Measurements from ENCODE around the gene VKORC1L1. TPM values are rescaled to one million over a fixed set of nuclear protein-coding genes. Genes with fewer than 3 reads are reported as not detected.

VKORC1L1 gene
- total and polyA plus RNA-seq, 10 of the 15 experiments (the other 5 are each of a cell fraction or from before 2014, with no cell fraction given): 3.3 to 18.8 (median 12.5) TPM

DNA sequence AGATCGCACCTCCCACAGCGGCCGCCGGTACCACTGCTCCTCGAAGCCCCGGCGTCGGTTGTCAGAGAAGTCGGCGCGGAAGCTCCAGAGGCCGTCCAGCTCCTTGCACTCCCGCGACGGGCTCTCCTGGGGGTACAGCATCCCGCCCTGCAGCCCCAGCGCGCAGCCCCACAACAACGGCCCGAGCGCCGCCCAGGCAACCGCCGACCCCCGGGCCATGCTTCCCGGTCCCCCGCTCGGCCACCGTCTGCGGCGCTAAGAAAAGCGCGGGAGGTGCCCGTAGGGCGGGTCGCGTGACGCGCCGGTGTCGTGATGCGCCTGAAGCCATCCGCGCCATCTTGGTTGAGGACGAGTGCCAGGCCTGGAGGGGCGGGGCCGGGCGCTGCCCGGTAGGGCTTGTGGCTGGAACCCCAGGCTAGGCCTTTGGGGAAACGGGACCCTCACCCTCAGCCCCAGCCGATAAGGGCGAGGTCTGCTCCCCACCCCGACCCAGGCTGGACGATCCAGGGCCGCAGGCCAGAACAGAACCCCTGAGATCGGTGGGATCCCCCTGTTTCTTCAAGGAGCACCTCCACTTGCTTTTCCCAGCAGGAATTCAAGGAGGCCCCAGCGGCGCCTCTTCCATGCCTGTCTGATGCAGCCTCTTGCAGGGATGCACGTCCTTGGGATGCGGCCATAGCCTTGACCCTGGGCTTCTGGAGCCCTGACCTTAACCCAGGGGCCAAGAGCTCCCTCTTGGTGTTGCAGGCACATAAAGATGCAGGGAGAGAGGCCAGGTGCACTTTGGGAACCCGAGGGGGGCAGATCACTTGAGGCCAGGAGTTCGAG is 109.3 kb downstream of the VKORC1L1 start, which contains the start of gene GUSB (continued):
- TF ChIP-seq ATF7 (IDR thresholded peaks at IDR 0.05; ENCODE audit: low read depth) (no peak), TBL1XR1 (IDR thresholded peaks at IDR 0.05; ENCODE audit: low read depth, low read length) (peak; percentile 47; the same call in 1 of the 2 replicates), KDM1A (IDR thresholded peaks at IDR 0.05; ENCODE audit: borderline replicate concordance) (no peak), MEF2B (IDR thresholded peaks at IDR 0.05; ENCODE audit: partially characterized antibody, poor library complexity, severe bottlenecking) (peak; percentile 54), TCF3 (IDR thresholded peaks at IDR 0.05; ENCODE audit: borderline replicate concordance, insufficient read depth, low read depth, low read length) (0 out of 2 replicates have a peak, but pooled peaks have one; percentile 12), SIN3A (IDR thresholded peaks at IDR 0.05; ENCODE audit: low read depth, low read length) (peak; percentile 89), RELA (IDR thresholded peaks at IDR 0.05; ENCODE audit: borderline replicate concordance, partially characterized antibody) (peak; percentile 47), MLLT1 (IDR thresholded peaks at IDR 0.05) (peak; percentile 68), NFIC (IDR thresholded peaks at IDR 0.05; ENCODE audit: low read depth, low read length) (no peak), TAF1 (IDR thresholded peaks at IDR 0.05; ENCODE audit: borderline replicate concordance, low read depth, low read length) (peak; percentile 89; the same call in 1 of the 2 replicates), CHD2 (IDR thresholded peaks at IDR 0.05; ENCODE audit: borderline replicate concordance, low read depth, low read length) (0 out of 2 replicates have a peak, but pooled peaks have one; percentile 58), CHD1 (IDR thresholded peaks at IDR 0.05; ENCODE audit: low read depth, low read length) (no peak), GATAD2B (conservative IDR thresholded peaks at IDR 0.05; ENCODE audit: low read depth) (peak; percentile 94), USF2 (IDR thresholded peaks at IDR 0.05; ENCODE audit: borderline replicate concordance, low read depth, low read length) (peak; percentile 51), RB1 (IDR thresholded peaks at IDR 0.05; ENCODE audit: borderline replicate concordance) (peak; percentile 98; the same call in 1 of the 2 replicates), ZBTB33 (IDR thresholded peaks at IDR 0.05) (no peak), EZH2 (IDR thresholded peaks at IDR 0.05; ENCODE audit: borderline replicate concordance, control insufficient read depth, low read depth, low read length) (no peak)
- TF ChIP-seq, protein P1, sequence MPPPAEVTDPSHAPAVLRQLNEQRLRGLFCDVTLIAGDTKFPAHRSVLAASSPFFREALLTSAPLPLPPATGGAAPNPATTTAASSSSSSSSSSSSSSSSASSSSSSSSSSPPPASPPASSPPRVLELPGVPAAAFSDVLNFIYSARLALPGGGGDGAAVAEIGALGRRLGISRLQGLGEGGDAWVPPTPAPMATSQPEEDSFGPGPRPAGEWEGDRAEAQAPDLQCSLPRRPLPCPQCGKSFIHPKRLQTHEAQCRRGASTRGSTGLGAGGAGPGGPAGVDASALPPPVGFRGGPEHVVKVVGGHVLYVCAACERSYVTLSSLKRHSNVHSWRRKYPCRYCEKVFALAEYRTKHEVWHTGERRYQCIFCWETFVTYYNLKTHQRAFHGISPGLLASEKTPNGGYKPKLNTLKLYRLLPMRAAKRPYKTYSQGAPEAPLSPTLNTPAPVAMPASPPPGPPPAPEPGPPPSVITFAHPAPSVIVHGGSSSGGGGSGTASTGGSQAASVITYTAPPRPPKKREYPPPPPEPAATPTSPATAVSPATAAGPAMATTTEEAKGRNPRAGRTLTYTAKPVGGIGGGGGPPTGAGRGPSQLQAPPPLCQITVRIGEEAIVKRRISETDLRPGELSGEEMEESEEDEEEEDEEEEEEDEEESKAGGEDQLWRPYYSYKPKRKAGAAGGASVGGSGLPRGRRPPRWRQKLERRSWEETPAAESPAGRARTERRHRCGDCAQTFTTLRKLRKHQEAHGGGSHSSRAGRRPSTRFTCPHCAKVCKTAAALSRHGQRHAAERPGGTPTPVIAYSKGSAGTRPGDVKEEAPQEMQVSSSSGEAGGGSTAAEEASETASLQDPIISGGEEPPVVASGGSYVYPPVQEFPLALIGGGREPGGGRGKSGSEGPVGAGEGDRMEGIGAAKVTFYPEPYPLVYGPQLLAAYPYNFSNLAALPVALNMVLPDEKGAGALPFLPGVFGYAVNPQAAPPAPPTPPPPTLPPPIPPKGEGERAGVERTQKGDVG (CRISPR knock-in tag; IDR thresholded peaks at IDR 0.05): no peak
- TF ChIP-seq, protein P2, sequence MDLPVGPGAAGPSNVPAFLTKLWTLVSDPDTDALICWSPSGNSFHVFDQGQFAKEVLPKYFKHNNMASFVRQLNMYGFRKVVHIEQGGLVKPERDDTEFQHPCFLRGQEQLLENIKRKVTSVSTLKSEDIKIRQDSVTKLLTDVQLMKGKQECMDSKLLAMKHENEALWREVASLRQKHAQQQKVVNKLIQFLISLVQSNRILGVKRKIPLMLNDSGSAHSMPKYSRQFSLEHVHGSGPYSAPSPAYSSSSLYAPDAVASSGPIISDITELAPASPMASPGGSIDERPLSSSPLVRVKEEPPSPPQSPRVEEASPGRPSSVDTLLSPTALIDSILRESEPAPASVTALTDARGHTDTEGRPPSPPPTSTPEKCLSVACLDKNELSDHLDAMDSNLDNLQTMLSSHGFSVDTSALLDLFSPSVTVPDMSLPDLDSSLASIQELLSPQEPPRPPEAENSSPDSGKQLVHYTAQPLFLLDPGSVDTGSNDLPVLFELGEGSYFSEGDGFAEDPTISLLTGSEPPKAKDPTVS (IDR thresholded peaks at IDR 0.05; ENCODE audit: low read depth, low read length): 0 out of 2 replicates have a peak, but pooled peaks have one; percentile 35
